Mesenchymal stem cell (in vitro differentiated cells and primary cell): ENCODE data around the gene EOGT.

Experiments used
- DNase-seq: peaks from one replicate; pipeline ENCODE4 v3.0.0-alpha.2; 2013
- H2AFZ ChIP-seq: one replicate; pipeline ENCODE4 v1.6.1; 2013; ENCODE audit warnings: low read depth, mild to moderate bottlenecking, control low read depth, inconsistent platforms, low read length, moderate library complexity
- H2AK5ac ChIP-seq: 2 replicates; pipeline ENCODE4 v1.6.1; 2013; ENCODE audit warnings: low read length, moderate library complexity, mild to moderate bottlenecking, inconsistent platforms; ENCODE audit not compliant: severe bottlenecking
- H2BK120ac ChIP-seq: one replicate; pipeline ENCODE4 v1.6.1; 2013; ENCODE audit warnings: low read depth, mild to moderate bottlenecking, inconsistent platforms, low read length, moderate library complexity
- H2BK12ac ChIP-seq, 2 experiments: one replicate each; pipeline ENCODE4 v1.6.1; 2013; ENCODE audit warnings: inconsistent platforms in 2 of 2, low read length in 2 of 2, mild to moderate bottlenecking in 2 of 2, moderate library complexity in 2 of 2, control low read depth in 1 of 2
- H2BK15ac ChIP-seq: one replicate; pipeline ENCODE4 v1.6.1; 2013; ENCODE audit warnings: mild to moderate bottlenecking, low read depth, inconsistent platforms; ENCODE audit not compliant: poor library complexity, severe bottlenecking
- H2BK5ac ChIP-seq: 2 replicates; pipeline ENCODE4 v1.6.1; 2013; ENCODE audit warnings: low read depth, mild to moderate bottlenecking, low read length, control low read depth, inconsistent platforms; ENCODE audit not compliant: poor library complexity, severe bottlenecking
- H3K14ac ChIP-seq, 2 experiments: one replicate each; pipeline ENCODE4 v1.6.1; 2013; ENCODE audit warnings: inconsistent platforms in 2 of 2, low read length in 2 of 2, control low read depth in 1 of 2, mild to moderate bottlenecking in 1 of 2, moderate library complexity in 1 of 2
- H3K18ac ChIP-seq, 2 experiments: one replicate each; pipeline ENCODE4 v1.6.1; 2013; ENCODE audit warnings: inconsistent platforms in 2 of 2, low read length in 2 of 2, control low read depth in 1 of 2, low read depth in 1 of 2, mild to moderate bottlenecking in 1 of 2
- H3K23ac ChIP-seq, 2 experiments: one replicate each; pipeline ENCODE4 v1.6.1; 2013; ENCODE audit warnings: inconsistent platforms in 2 of 2, low read length in 2 of 2, mild to moderate bottlenecking in 2 of 2, moderate library complexity in 2 of 2, control low read depth in 1 of 2
- H3K27ac ChIP-seq: 2 replicates; pipeline ENCODE4 v1.5.1; 2013; ENCODE audit warnings: mild to moderate bottlenecking, moderate library complexity, low read length, control low read depth, inconsistent platforms; ENCODE audit not compliant: poor library complexity, severe bottlenecking
- H3K27me3 ChIP-seq, 2 experiments: 2 replicates each; pipeline versions ENCODE4 v1.6.1 to v1.7.0; 2013; ENCODE audit warnings: low read length in 2 of 2, mild to moderate bottlenecking in 2 of 2, moderate library complexity in 2 of 2, control low read depth in 1 of 2, inconsistent platforms in 1 of 2; ENCODE audit not compliant: control insufficient read depth in 1 of 2, insufficient read depth in 1 of 2
- H3K36me3 ChIP-seq, 2 experiments: 2 replicates each; pipeline versions ENCODE4 v1.6.1 to v1.7.0; 2013; ENCODE audit warnings: low read length in 2 of 2, control low read depth in 1 of 2, inconsistent platforms in 1 of 2, low read depth in 1 of 2, mild to moderate bottlenecking in 1 of 2; ENCODE audit not compliant: insufficient read depth in 2 of 2, control insufficient read depth in 1 of 2
- H3K4ac ChIP-seq, 2 experiments: one replicate each; pipeline ENCODE4 v1.6.1; 2013; ENCODE audit warnings: inconsistent platforms in 2 of 2, low read length in 2 of 2, mild to moderate bottlenecking in 2 of 2, moderate library complexity in 2 of 2, control low read depth in 1 of 2, low read depth in 1 of 2
- H3K4me1 ChIP-seq: 2 replicates; pipeline ENCODE4 v1.6.1; 2013; ENCODE audit warnings: low read depth, low read length, control low read depth; ENCODE audit not compliant: control insufficient read depth, insufficient read depth
- H3K4me2 ChIP-seq: 2 replicates; pipeline ENCODE4 v1.6.1; 2013; ENCODE audit warnings: low read length, mild to moderate bottlenecking, inconsistent platforms; ENCODE audit not compliant: poor library complexity, severe bottlenecking
- H3K4me3 ChIP-seq, 2 experiments: 2 replicates each; pipeline versions ENCODE4 v1.5.1 to v1.7.0; 2013; ENCODE audit warnings: low read length in 2 of 2, mild to moderate bottlenecking in 2 of 2, control low read depth in 1 of 2, low read depth in 1 of 2; ENCODE audit not compliant: insufficient read depth in 1 of 2
- H3K79me1 ChIP-seq: replicated peaks from 2 replicates; pipeline ENCODE4 v1.6.1; 2013; ENCODE audit warnings: mild to moderate bottlenecking, control low read depth, low read length, inconsistent platforms; ENCODE audit not compliant: poor library complexity, severe bottlenecking
- H3K9ac ChIP-seq: 2 replicates; pipeline ENCODE4 v1.7.0; 2013; ENCODE audit warnings: mild to moderate bottlenecking, low read length, moderate library complexity
- H3K9me3 ChIP-seq: 2 replicates; pipeline ENCODE4 v1.7.0; 2013; ENCODE audit warnings: mild to moderate bottlenecking, low read length; ENCODE audit not compliant: control insufficient read depth
- H4K8ac ChIP-seq: one replicate; pipeline ENCODE4 v1.6.1; 2013; ENCODE audit warnings: inconsistent platforms, mild to moderate bottlenecking, low read length, moderate library complexity
- H4K91ac ChIP-seq: one replicate; pipeline ENCODE4 v1.6.1; 2013; ENCODE audit warnings: mild to moderate bottlenecking, low read length, inconsistent platforms
- WGBS: methylation state at CpG from one replicate; pipeline ENCODE4 v1.1.7; 2013; ENCODE audit warnings: mixed read lengths; 5-methylcytosine and 5-hydroxymethylcytosine counted together

The EOGT gene

DNA sequence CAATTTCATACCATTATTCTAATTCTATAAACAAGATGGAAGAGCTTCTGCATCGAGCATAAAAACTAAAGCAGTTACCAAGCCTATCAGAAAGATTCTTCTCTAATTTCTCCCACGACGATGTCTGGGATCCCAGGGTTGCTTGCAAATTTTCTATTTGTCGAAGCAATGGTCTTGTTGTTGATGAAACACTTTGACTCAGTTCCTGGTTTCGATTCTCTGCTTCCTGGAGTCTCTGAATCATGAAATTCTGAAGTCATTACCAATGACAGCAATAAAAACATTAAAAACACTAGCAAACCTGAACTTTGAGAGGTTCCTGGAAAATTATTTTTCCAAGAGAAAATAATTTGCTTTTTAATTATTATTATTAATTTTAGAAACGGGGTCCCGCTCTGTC lies 20.0 kb upstream of the EOGT start:
- H3K4ac ChIP-seq = no peak overlapping the region
- no peak overlapping the region for H2AK5ac ChIP-seq
- DNase-seq = peak; percentile 74
- H3K4me3 ChIP-seq = no peak overlapping the region
- no peaks in the 10 kb centered on the region for H3K27me3 ChIP-seq
- no peak overlapping the region for H3K9ac ChIP-seq
- peak overlapping the region; percentile 64 for H3K27ac ChIP-seq
- H2BK120ac ChIP-seq = no peak overlapping the region
- H4K8ac ChIP-seq = no peak overlapping the region
- H2AFZ ChIP-seq = no peak overlapping the region
- no peak overlapping the region for H4K91ac ChIP-seq
- H3K9me3 ChIP-seq = no peaks in the 10 kb centered on the region
- H3K18ac ChIP-seq = no peak overlapping the region
- H3K4me2 ChIP-seq = no peak overlapping the region
- H3K79me1 ChIP-seq = peaks cover 6% of the 10 kb centered on the region
- no peak overlapping the region for H2BK12ac ChIP-seq
- 80% methylated on average over 6 of the region's 7 CpGs for WGBS
- H3K23ac ChIP-seq = no peak overlapping the region
- no peak overlapping the region for H3K14ac ChIP-seq
- H2BK15ac ChIP-seq = no peak overlapping the region
- no peak overlapping the region for H2BK5ac ChIP-seq
- no peaks in the 10 kb centered on the region for H3K4me1 ChIP-seq
- peaks cover 21 to 95% of the 10 kb centered on the region in 2 experiments for H3K36me3 ChIP-seq

DNA sequence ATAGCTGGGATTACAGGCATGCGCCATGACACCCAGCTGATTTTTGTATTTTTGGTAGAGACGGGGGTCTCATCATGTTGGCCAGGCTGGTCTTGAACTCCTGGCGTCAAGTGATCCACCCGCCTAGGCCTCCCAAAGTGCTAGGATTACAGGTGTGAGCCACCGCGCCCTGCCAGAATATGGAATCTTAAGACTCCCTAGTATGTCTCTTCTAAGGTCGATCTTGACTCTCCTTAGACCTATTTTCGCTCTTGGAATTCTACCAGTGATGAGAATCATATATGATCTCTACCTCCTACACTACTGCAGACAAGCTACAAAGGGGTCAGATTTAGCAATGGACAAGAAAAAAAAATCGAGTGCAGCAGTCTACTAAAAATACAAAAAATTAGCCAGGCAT lies 19.3 kb upstream of the EOGT start:
- peak overlapping the region; percentile 47 for H3K27ac ChIP-seq
- H2BK5ac ChIP-seq = no peak overlapping the region
- no peak overlapping the region for H3K9ac ChIP-seq
- 95% methylated on average over 9 of the region's 9 CpGs for WGBS
- H3K4me1 ChIP-seq = no peaks in the 10 kb centered on the region
- H3K9me3 ChIP-seq = no peaks in the 10 kb centered on the region
- no peak overlapping the region for H4K8ac ChIP-seq
- H3K4me2 ChIP-seq = no peak overlapping the region
- H3K18ac ChIP-seq = no peak overlapping the region
- H2AFZ ChIP-seq = no peak overlapping the region
- H4K91ac ChIP-seq = no peak overlapping the region
- no peak overlapping the region for H3K14ac ChIP-seq
- H3K36me3 ChIP-seq = peaks cover 21 to 95% of the 10 kb centered on the region in 2 experiments
- H3K27me3 ChIP-seq = no peaks in the 10 kb centered on the region
- H3K4ac ChIP-seq = no peak overlapping the region
- no peak overlapping the region for H3K4me3 ChIP-seq
- no peak overlapping the region for H2AK5ac ChIP-seq
- H3K79me1 ChIP-seq = peaks cover 6% of the 10 kb centered on the region
- H2BK12ac ChIP-seq = no peak overlapping the region
- H3K23ac ChIP-seq = no peak overlapping the region
- no peak overlapping the region for H2BK15ac ChIP-seq
- no peak overlapping the region for H2BK120ac ChIP-seq
- no peak for DNase-seq

- Histone ChIP-seq H3K27me3 (no peaks in the 10 kb centered on the region), H4K8ac (no peak overlapping the region), H3K79me1 (peaks cover 6% of the 10 kb centered on the region), H3K27ac (no peak overlapping the region), H4K91ac (no peak overlapping the region), H3K23ac (no peak overlapping the region), H2BK15ac (no peak overlapping the region), H3K4me2 (no peak overlapping the region), H2BK5ac (no peak overlapping the region), H3K4me1 (no peaks in the 10 kb centered on the region), H3K36me3 (peaks cover 18 to 98% of the 10 kb centered on the region in 2 experiments), H3K4me3 (no peak overlapping the region), H2BK120ac (no peak overlapping the region), H3K9ac (no peak overlapping the region), H2AK5ac (no peak overlapping the region), H2BK12ac (no peak overlapping the region), H3K9me3 (no peaks in the 10 kb centered on the region), H2AFZ (no peak overlapping the region), H3K4ac (no peak overlapping the region), H3K18ac (no peak overlapping the region), H3K14ac (no peak overlapping the region)
- DNase-seq = peak; percentile 16
- WGBS = 78% methylated on average over 1 of the region's 2 CpGs
Observed at GRCh38 chr3:69032142-69032541, 18.7 kb upstream of the EOGT start.

DNA sequence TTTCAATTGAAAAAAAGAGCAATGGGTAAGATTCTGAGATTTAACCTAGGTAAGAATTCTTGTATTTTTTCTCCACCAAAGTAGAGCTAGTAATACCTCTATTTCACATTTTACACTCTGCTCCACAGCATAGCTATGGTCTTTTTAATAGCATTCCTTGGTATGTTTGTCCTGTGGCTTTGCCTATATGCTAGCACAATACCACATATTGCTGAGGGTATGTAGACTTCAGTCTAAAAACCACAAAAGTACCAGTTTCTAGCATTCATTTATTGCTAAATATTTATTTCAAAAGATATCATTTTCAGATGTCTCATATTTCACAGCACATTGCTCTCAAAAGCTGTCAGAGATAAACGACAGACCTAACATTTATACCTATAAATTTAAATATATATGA lies 18.2 kb upstream of the EOGT start:
- Histone ChIP-seq H3K23ac (no peak overlapping the region), H3K27ac (no peak overlapping the region), H3K79me1 (peaks cover 6% of the 10 kb centered on the region), H4K8ac (no peak overlapping the region), H3K36me3 (peaks cover 18 to 96% of the 10 kb centered on the region in 2 experiments), H2AFZ (no peak overlapping the region), H3K18ac (no peak overlapping the region), H4K91ac (no peak overlapping the region), H3K4ac (no peak overlapping the region), H3K4me2 (no peak overlapping the region), H3K4me3 (no peak overlapping the region), H3K4me1 (no peaks in the 10 kb centered on the region), H2AK5ac (no peak overlapping the region), H3K27me3 (no peaks in the 10 kb centered on the region), H3K9ac (no peak overlapping the region), H2BK12ac (no peak overlapping the region), H2BK120ac (no peak overlapping the region), H3K14ac (no peak overlapping the region), H3K9me3 (no peaks in the 10 kb centered on the region), H2BK15ac (no peak overlapping the region), H2BK5ac (no peak overlapping the region)
- WGBS = no CpG with 5 or more reads among the region's 1 CpG
- DNase-seq = no peak
